H1 (cell line): ENCODE results near the gene NAGLU. TPM values are rescaled to one million over a fixed set of nuclear protein-coding genes. Genes with fewer than 3 reads are reported as not detected.

Experiments used
- CTCF ChIA-PET: fragments of 300-600 bp; sonication (Branson Sonifier 250); formaldehyde crosslinking; loops from one replicate; lab custom pipeline; 2021; ENCODE audit not compliant: partially characterized antibody; lab: Charles Lee
- POLR2A ChIA-PET: fragments of 300-600 bp; sonication (Branson Sonifier 250); formaldehyde crosslinking; loops from one replicate; lab custom pipeline; 2021; ENCODE audit warnings: inconsistent platforms; ENCODE audit not compliant: partially characterized antibody; lab: Charles Lee
- DNase-seq, 2 experiments: peaks; one replicate each; pipeline versions ENCODE4 v3.0.0 to v3.0.0-alpha.2; 2010 to 2022; ENCODE audit warnings: low spot score in 2 of 2, low read depth in 1 of 2, mixed read lengths in 1 of 2
- FAIRE-seq: peaks from 2 replicates; lab custom pipeline; 2011; peaks lifted over from hg19 to GRCh38; lab: Jason Lieb, UNC
- H2AFZ ChIP-seq: 2 replicates; pipeline ENCODE4 v1.8.1; 2012; ENCODE audit warnings: low read length, inconsistent platforms
- H2AK5ac ChIP-seq: 2 replicates; pipeline ENCODE4 v1.6.1; 2013; ENCODE audit warnings: low read depth, low read length
- H2BK120ac ChIP-seq: replicated peaks from 2 replicates; pipeline ENCODE3; 2013; ENCODE audit warnings: low read depth, low read length, inconsistent platforms
- H2BK12ac ChIP-seq: 2 replicates; pipeline ENCODE4 v1.6.1; 2013; ENCODE audit warnings: low read depth, low read length
- H2BK15ac ChIP-seq: 2 replicates; pipeline ENCODE4 v1.6.1; 2013; ENCODE audit warnings: low read length
- H2BK20ac ChIP-seq: 2 replicates; pipeline ENCODE4 v1.6.1; 2013; ENCODE audit warnings: low read length
- H2BK5ac ChIP-seq: 2 replicates; pipeline ENCODE4 v1.6.1; 2013; ENCODE audit warnings: low read depth, low read length
- H3K14ac ChIP-seq: 2 replicates; pipeline ENCODE4 v1.6.1; 2013; ENCODE audit warnings: inconsistent platforms; ENCODE audit not compliant: insufficient read length
- H3K18ac ChIP-seq: 2 replicates; pipeline ENCODE4 v1.6.1; 2013; ENCODE audit warnings: low read length; ENCODE audit errors: extremely low read depth
- H3K23ac ChIP-seq: 2 replicates; pipeline ENCODE4 v1.6.1; 2013; ENCODE audit warnings: inconsistent platforms; ENCODE audit not compliant: insufficient read length
- H3K23me2 ChIP-seq: 2 replicates; pipeline ENCODE4 v1.6.1; 2013; ENCODE audit warnings: low read depth, low read length
- H3K27ac ChIP-seq: 2 replicates; pipeline ENCODE4 v1.6.1; 2011; ENCODE audit warnings: low read depth, low read length, inconsistent platforms
- H3K27me3 ChIP-seq, 4 experiments: replicated peaks in 1 of 4; 1 replicate in 1 of 4; 2 replicates in 3 of 4; pipeline versions ENCODE4 v1.6.1 to v1.8.1; 2011 to 2013; ENCODE audit warnings: low read length in 3 of 4, mild to moderate bottlenecking in 3 of 4, inconsistent platforms in 2 of 4, mixed read lengths in 2 of 4, moderate library complexity in 1 of 4; ENCODE audit not compliant: control insufficient read depth in 3 of 4, insufficient read depth in 3 of 4; ENCODE audit errors: extremely low read depth in 1 of 4
- H3K36me3 ChIP-seq, 4 experiments: 2 replicates each; pipeline versions ENCODE4 v1.6.1 to v1.8.1; 2011 to 2013; ENCODE audit warnings: mild to moderate bottlenecking in 4 of 4, low read length in 3 of 4, moderate library complexity in 2 of 4, control low read depth in 1 of 4, inconsistent platforms in 1 of 4; ENCODE audit not compliant: insufficient read depth in 4 of 4, control insufficient read depth in 2 of 4
- H3K4ac ChIP-seq: replicated peaks from 2 replicates; pipeline ENCODE3; 2013; ENCODE audit warnings: low read length, low read depth, mixed read lengths, inconsistent platforms; ENCODE audit not compliant: insufficient read length
- H3K4me1 ChIP-seq, 4 experiments: replicated peaks in 1 of 4; 1 replicate in 1 of 4; 2 replicates in 3 of 4; pipeline versions ENCODE4 v1.6.1 to v1.8.1; 2011 to 2013; ENCODE audit warnings: low read length in 3 of 4, inconsistent platforms in 2 of 4, mixed read lengths in 1 of 4; ENCODE audit not compliant: insufficient read depth in 4 of 4, control insufficient read depth in 3 of 4
- H3K4me2 ChIP-seq, 2 experiments: 2 replicates each; pipeline versions ENCODE4 v1.6.1 to v1.8.1; 2011 to 2013; ENCODE audit warnings: low read depth in 2 of 2, low read length in 2 of 2, control low read depth in 1 of 2, inconsistent platforms in 1 of 2, mild to moderate bottlenecking in 1 of 2; ENCODE audit not compliant: insufficient read depth in 1 of 2
- H3K4me3 ChIP-seq, 4 experiments: fragments of 200-600, 300-600 bp in 1 of 4; sonication (generic), shearing (Covaris generic), sonication (Bioruptor Twin) in 1 of 4; 2 replicates each; pipeline versions ENCODE4 v1.5.1 to v1.8.1; 2011 to 2016; ENCODE audit warnings: low read length in 4 of 4, low read depth in 3 of 4, control low read depth in 2 of 4, inconsistent platforms in 2 of 4, mild to moderate bottlenecking in 2 of 4, mixed read lengths in 1 of 4, moderate library complexity in 1 of 4; ENCODE audit not compliant: insufficient read depth in 2 of 4; ENCODE audit errors: extremely low read depth in 1 of 4
- H3K56ac ChIP-seq: replicated peaks from 2 replicates; pipeline ENCODE3; 2013; ENCODE audit warnings: low read depth, mild to moderate bottlenecking, mixed read lengths, low read length, inconsistent platforms; ENCODE audit not compliant: insufficient read length
- H3K79me1 ChIP-seq: 2 replicates; pipeline ENCODE4 v1.6.1; 2013; ENCODE audit warnings: low read depth, low read length, control low read depth
- H3K79me2 ChIP-seq, 2 experiments: 2 replicates each; pipeline versions ENCODE4 v1.6.1 to v1.8.1; 2012 to 2013; ENCODE audit warnings: low read length in 2 of 2, mild to moderate bottlenecking in 2 of 2, inconsistent platforms in 1 of 2; ENCODE audit not compliant: insufficient read depth in 2 of 2, control insufficient read depth in 1 of 2
- H3K9ac ChIP-seq, 4 experiments: replicated peaks in 1 of 4; 1 replicate in 1 of 4; 2 replicates in 3 of 4; pipeline versions ENCODE4 v1.6.1 to v1.8.1; 2011 to 2013; ENCODE audit warnings: low read depth in 3 of 4, low read length in 3 of 4, control low read depth in 2 of 4, mild to moderate bottlenecking in 2 of 4, moderate library complexity in 2 of 4, inconsistent platforms in 1 of 4; ENCODE audit errors: extremely low read depth in 1 of 4
- H3K9me3 ChIP-seq, 2 experiments: 2 replicates each; pipeline versions ENCODE4 v1.6.1 to v1.8.1; 2012 to 2013; ENCODE audit warnings: mild to moderate bottlenecking in 2 of 2, moderate library complexity in 2 of 2, control low read depth in 1 of 2, inconsistent platforms in 1 of 2, low read depth in 1 of 2, low read length in 1 of 2, mixed read lengths in 1 of 2; ENCODE audit not compliant: insufficient read depth in 2 of 2
- H4K20me1 ChIP-seq, 2 experiments: replicated peaks in 1 of 2; 2 replicates each; pipeline versions ENCODE3 to v1.8.1; 2011 to 2013; ENCODE audit warnings: inconsistent platforms in 2 of 2, low read length in 2 of 2, mild to moderate bottlenecking in 1 of 2; ENCODE audit not compliant: insufficient read depth in 2 of 2, control insufficient read depth in 1 of 2
- H4K5ac ChIP-seq: 2 replicates; pipeline ENCODE4 v1.6.1; 2013; ENCODE audit warnings: low read length, low read depth, mixed read lengths, inconsistent platforms; ENCODE audit not compliant: insufficient read length
- H4K8ac ChIP-seq: 2 replicates; pipeline ENCODE4 v1.8.0; 2013; ENCODE audit warnings: mild to moderate bottlenecking, moderate library complexity, low read length, inconsistent platforms; ENCODE audit not compliant: insufficient read depth; ENCODE audit errors: extremely low read depth
- H4K91ac ChIP-seq: replicated peaks from 2 replicates; pipeline ENCODE3; 2013; ENCODE audit warnings: low read length, mixed read lengths, inconsistent platforms; ENCODE audit not compliant: insufficient read length
- HDAC2 ChIP-seq, 2 experiments: fragments of 300-600 bp in 1 of 2; sonication (generic) in 1 of 2; IDR thresholded peaks; 2 replicates each; pipeline ENCODE4 v1.6.1; 2011 to 2012; ENCODE audit warnings: low read depth in 2 of 2, low read length in 2 of 2, mild to moderate bottlenecking in 2 of 2, moderate library complexity in 2 of 2, borderline replicate concordance in 1 of 2, inconsistent platforms in 1 of 2
- POLR2AphosphoS5 ChIP-seq: IDR thresholded peaks from 2 replicates; pipeline ENCODE4 v1.6.1; 2011; ENCODE audit warnings: low read depth, low read length
- POU5F1 ChIP-seq: IDR thresholded peaks from 2 replicates; pipeline ENCODE4 v1.6.1; 2011; ENCODE audit warnings: low read depth, mild to moderate bottlenecking, low read length, moderate library complexity
- SIN3A ChIP-seq, 2 experiments: IDR thresholded peaks in 1 of 2; conservative IDR thresholded peaks in 1 of 2; 2 replicates each; pipeline ENCODE4 v1.6.1; 2011 to 2012; ENCODE audit warnings: low read length in 2 of 2, improper control_type of control experiment in 1 of 2, low read depth in 1 of 2, mild to moderate bottlenecking in 1 of 2
- WGBS, 2 experiments: shearing (Covaris generic) in 1 of 2; methylation state at CpG; one replicate each; pipeline versions ENCODE4 v1.1.6 to v1.1.7; 2013 to 2015; ENCODE audit warnings: low lambda C conversion rate in 2 of 2, mixed read lengths in 2 of 2, inconsistent platforms in 1 of 2, low coverage in 1 of 2, missing lambda C conversion rate in 1 of 2; ENCODE audit not compliant: insufficient replicate concordance in 2 of 2, insufficient coverage in 1 of 2, insufficient read length in 1 of 2; ENCODE audit errors: extremely low coverage in 1 of 2, missing lambda C conversion rate in 1 of 2; 5-methylcytosine and 5-hydroxymethylcytosine counted together
- polyA plus RNA-seq, 7 experiments: library from polyadenylated mRNA; depleted of rRNA in 3 of 7; stranded (reverse) in 5 of 7; unstranded in 2 of 7; fragments of >200 nt in 5 of 7; fragments of 200-250 nt in 2 of 7; gene quantifications; 1 replicate in 5 of 7; 2 replicates in 1 of 7; 4 replicates in 1 of 7; pipeline versions ENCODE4 v1.2.1 to v1.2.3, GENCODE V29; 2011 to 2013; ENCODE audit warnings: missing spikeins in 2 of 7, mixed read lengths in 2 of 7
- total RNA-seq: library from RNA; stranded (reverse); fragmentation: NEBNext Ultra II Directional; extraction: Animal tissue kit (Norgen Biotek cat#: 25700); gene quantifications from 2 replicates; pipeline ENCODE4 v1.2.1, GENCODE V29; 2021

The NAGLU gene
- total and polyA plus RNA-seq, 2 of the 8 experiments (the other 6 are each of a cell fraction or from before 2014, with no cell fraction given) = 21.3 to 21.6 TPM

GRCh38 chr17:42590886-42591285 lies 54.8 kb downstream of the NAGLU start:
- no peak for FAIRE-seq
- H4K20me1 ChIP-seq = peaks cover 0 to 2% of the 10 kb centered on the region in 2 experiments
- POLR2A ChIA-PET = no interaction called here
- no peak for DNase-seq
- 100% methylated on average over 2 of the region's 2 CpGs; no CpG with 5 or more reads in 1 of the 2 experiments for WGBS, 2 experiments
- H3K23me2 ChIP-seq = no peaks in the 10 kb centered on the region
- no peak overlapping the region for H2BK15ac ChIP-seq
- CTCF ChIA-PET = interaction anchor here (1.2 to 4.3 kb wide), 2 partner anchors 9 to 13 kb away, joined by 3 to 15 read pairs; partner anchors contain the start of gene PSMC3IP
- no peak overlapping the region for H2AK5ac ChIP-seq
- no peak overlapping the region for H3K23ac ChIP-seq
- H3K4me3 ChIP-seq = no peak overlapping the region
- no peaks in the 10 kb centered on the region for H3K4me1 ChIP-seq
- H2BK120ac ChIP-seq = no peak overlapping the region
- H4K8ac ChIP-seq = no peak overlapping the region
- H3K27me3 ChIP-seq = no peaks in the 10 kb centered on the region
- H3K79me1 ChIP-seq = peaks cover 2% of the 10 kb centered on the region; the same call in 1 of the 2 replicates
- no peak overlapping the region for H4K91ac ChIP-seq
- H3K36me3 ChIP-seq = peaks cover 0 to 25% (median under 1%) of the 10 kb centered on the region in 4 experiments; a peak in 3 of 8 replicates
- H3K27ac ChIP-seq = no peak overlapping the region
- H3K9ac ChIP-seq = no peak overlapping the region; a peak in 1 of 7 replicates
- no peak overlapping the region for H3K18ac ChIP-seq
- H2BK20ac ChIP-seq = no peak overlapping the region
- no peak overlapping the region for H4K5ac ChIP-seq
- no peak overlapping the region for H2BK12ac ChIP-seq
- H3K79me2 ChIP-seq = no peaks in the 10 kb centered on the region
- no peak overlapping the region for H3K4ac ChIP-seq
- H2AFZ ChIP-seq = no peak overlapping the region
- no peaks in the 10 kb centered on the region for H3K9me3 ChIP-seq
- H3K56ac ChIP-seq = no peak overlapping the region
- no peak overlapping the region for H3K14ac ChIP-seq
- H2BK5ac ChIP-seq = no peak overlapping the region
- no peak overlapping the region for H3K4me2 ChIP-seq
- TF ChIP-seq POLR2AphosphoS5 (no peak), HDAC2 (IDR thresholded peaks at IDR 0.05; ENCODE audit: borderline replicate concordance in 1 of 2, low read depth in 2 of 2, low read length in 2 of 2) (no peak), POU5F1 (no peak), SIN3A (conservative IDR thresholded peaks at IDR 0.05 in 1 of 2, IDR thresholded peaks at IDR 0.05 in 1 of 2; ENCODE audit: low read depth in 1 of 2, low read length in 2 of 2) (no peak)
